Left ventricle myocardium superior (tissue), 1 donor: ENCODE data around the gene ABCA4. TPM values are rescaled to one million over a fixed set of nuclear protein-coding genes. Genes with fewer than 3 reads are reported as not detected.
"Not testable (repeated sequence)": the region's sequence is repeated elsewhere in the genome, so short reads cannot be mapped to it uniquely, and the experiment has no call there.

ENCODE experiments used
- ATAC-seq: fragments of 200-7000 bp; cut with Tn5 transposase; one replicate; pipeline ENCODE4 v1.9.1; 2020; ENCODE audit warnings: mild to moderate bottlenecking, moderate library complexity
- DNase-seq: peaks from one replicate; pipeline ENCODE4 v3.0.0-alpha.2; 2020
- intact Hi-C: fragments of 100-400 bp; cut with micrococcal nuclease; formaldehyde crosslinking; loops from one replicate; pipeline ENCODE4 v1.11.0; 2022
- long read RNA-seq: library from polyadenylated mRNA; unstranded; transcript quantifications from one replicate; pipeline ENCODE4 v2.0.0, GENCODE V29; 2021
- total RNA-seq: library from RNA; stranded (reverse); fragmentation: NEBNext Ultra II Directional; extraction: Animal tissue kit (Norgen Biotek cat#: 25700); gene quantifications from one replicate; pipeline ENCODE4 v1.2.1, GENCODE V29; 2021
- donor health status: DM: no; HTN: yes; CAD: no; lungs with severe emphysema.

ABCA4 gene
- total RNA-seq: 0.55 TPM
- long read RNA-seq: 0 reads

- ATAC-seq (no peak), DNase-seq (no peak)
- intact Hi-C loops: no loop called here
Measured at GRCh38 chr1:94120991-94121390, at the start of gene ABCA4. ABCA4 (minus strand) TSS chr1:94121148; CDS start chr1:94121045, 103 bp downstream.

GRCh38 chr1:94169126-94169525, 48.2 kb upstream of the ABCA4 start:
- intact Hi-C loops: no loop called here
- ATAC-seq: no peak
- no peak for DNase-seq

- ATAC-seq (no peak), DNase-seq (no peak)
- intact Hi-C loops: no loop called here
Measured at GRCh38 chr1:94165843-94166242, 44.9 kb upstream of the ABCA4 start.

- intact Hi-C loops, ATAC-seq, DNase-seq: not testable (repeated sequence)
Measured at GRCh38 chr1:94164885-94165284, 43.9 kb upstream of the ABCA4 start.

- DNase-seq, ATAC-seq, intact Hi-C loops: not testable (repeated sequence)
Measured at GRCh38 chr1:94164121-94164520, 43.2 kb upstream of the ABCA4 start.

- ATAC-seq, DNase-seq, intact Hi-C loops: not testable (repeated sequence)
Measured at GRCh38 chr1:94163249-94163648, 42.3 kb upstream of the ABCA4 start.

GRCh38 chr1:94160811-94161210, 39.9 kb upstream of the ABCA4 start:
- intact Hi-C loops: no loop called here
- peak; percentile 74 for ATAC-seq
- no peak for DNase-seq

GRCh38 chr1:94156096-94156625, 35.2 kb upstream of the ABCA4 start:
- no peak for ATAC-seq
- intact Hi-C loops: no loop called here
- DNase-seq: no peak

- ATAC-seq: peak; percentile 51
- DNase-seq: no peak
- intact Hi-C loops: no loop called here
Measured at GRCh38 chr1:94154989-94155388, 34.0 kb upstream of the ABCA4 start.

- DNase-seq: no peak
- intact Hi-C loops: no loop called here
- no peak for ATAC-seq
Measured at GRCh38 chr1:94153133-94153532, 32.2 kb upstream of the ABCA4 start.

- ATAC-seq, DNase-seq, intact Hi-C loops: not testable (repeated sequence)
Measured at GRCh38 chr1:94149166-94149565, 28.2 kb upstream of the ABCA4 start.

GRCh38 chr1:94146273-94146672, 25.3 kb upstream of the ABCA4 start:
- intact Hi-C loops: no loop called here
- DNase-seq (no peak), ATAC-seq (no peak)

- DNase-seq (no peak), ATAC-seq (no peak)
- intact Hi-C loops: no loop called here
Measured at GRCh38 chr1:94144836-94145235, 23.9 kb upstream of the ABCA4 start.

- intact Hi-C loops: no loop called here
- DNase-seq (no peak), ATAC-seq (no peak)
Measured at GRCh38 chr1:94143809-94144176, 22.8 kb upstream of the ABCA4 start.

- intact Hi-C loops: no loop called here
- ATAC-seq (peak; percentile 46), DNase-seq (no peak)
Measured at GRCh38 chr1:94143173-94143808, 22.3 kb upstream of the ABCA4 start.

- DNase-seq (no peak), ATAC-seq (peak; percentile 92)
- intact Hi-C loops: no loop called here
Measured at GRCh38 chr1:94142583-94142982, 21.6 kb upstream of the ABCA4 start.

GRCh38 chr1:94142022-94142421, 21.1 kb upstream of the ABCA4 start:
- peak; percentile 79 for ATAC-seq
- DNase-seq: no peak
- intact Hi-C loops: no loop called here

GRCh38 chr1:94132111-94132510, 11.2 kb upstream of the ABCA4 start:
- intact Hi-C loops: no loop called here
- ATAC-seq (no peak), DNase-seq (no peak)

- intact Hi-C loops: no loop called here
- ATAC-seq: no peak
- no peak for DNase-seq
Measured at GRCh38 chr1:94130851-94131595, 10.1 kb upstream of the ABCA4 start.

- ATAC-seq: no peak
- intact Hi-C loops: no loop called here
- DNase-seq: no peak
Measured at GRCh38 chr1:94126651-94127050, 5.7 kb upstream of the ABCA4 start.
